GM23338 (cell line): ENCODE data around the gene CFAP126.

ENCODE experiments used
- CREB1 ChIP-seq: fragments of 250-450 bp; sonication (Bioruptor Pico); IDR thresholded peaks from 2 replicates; pipeline ENCODE4 v1.5.0; 2020; ENCODE audit warnings: low read depth, mild to moderate bottlenecking, moderate library complexity
- ETS1 ChIP-seq: IDR thresholded peaks from 2 replicates; pipeline ENCODE4 v1.6.1; 2016; ENCODE audit warnings: antibody characterized with exemption
- EZH2 ChIP-seq: fragments of 200-600 bp; sonication (generic); IDR thresholded peaks from one replicate; pipeline ENCODE4 v1.8.0; 2017; ENCODE audit warnings: antibody characterized with exemption, mild to moderate bottlenecking, low read depth; ENCODE audit not compliant: unreplicated experiment
- EZH2phosphoT487 ChIP-seq: fragments of 200-600 bp; sonication (generic); IDR thresholded peaks from one replicate; pipeline ENCODE4 v1.8.1; 2018; ENCODE audit warnings: antibody characterized with exemption; ENCODE audit not compliant: unreplicated experiment
- POLR2AphosphoS5 ChIP-seq: IDR thresholded peaks from 2 replicates; pipeline ENCODE4 v1.6.1; 2016; ENCODE audit warnings: antibody characterized with exemption, low read depth
- REST ChIP-seq: IDR thresholded peaks from one replicate; pipeline ENCODE4 v1.6.1; 2018; ENCODE audit warnings: antibody characterized with exemption; ENCODE audit not compliant: unreplicated experiment
- ZNF331 ChIP-seq: fragments of 250-450 bp; sonication (Bioruptor Pico); IDR thresholded peaks from 2 replicates; pipeline ENCODE4 v1.5.0; 2020; ENCODE audit warnings: low read depth, mild to moderate bottlenecking, moderate library complexity
- TF ChIP-seq, protein P1 (sequence below), 2 experiments: fragments of 200-600 bp in 1 of 2; sonication (generic) in 1 of 2; conservative IDR thresholded peaks; 2 replicates each; pipeline versions ENCODE4 v1.5.1 to v1.6.1; 2016 to 2017; ENCODE audit warnings: antibody characterized with exemption in 2 of 2, low read depth in 2 of 2, mild to moderate bottlenecking in 2 of 2, moderate library complexity in 1 of 2

DNA sequence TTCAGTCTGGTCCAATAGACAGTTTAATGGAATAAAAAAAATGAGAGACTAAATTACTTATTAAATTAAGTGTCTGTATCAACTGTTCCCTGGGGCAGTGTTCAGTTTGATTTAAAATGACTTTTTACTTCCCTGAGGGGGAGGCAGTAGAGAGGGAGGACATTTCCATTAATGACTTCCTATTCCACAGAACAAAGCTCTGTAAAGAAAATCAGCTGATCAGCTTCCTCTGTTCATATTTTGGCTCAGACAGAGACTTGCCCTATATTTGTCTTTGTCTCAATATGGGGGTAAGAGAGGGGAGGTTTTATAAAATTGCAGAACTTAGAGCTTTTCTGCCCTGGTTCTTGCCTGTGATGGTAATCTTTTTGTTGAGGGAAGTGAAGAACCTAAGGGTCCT, 8.4 kb downstream of the CFAP126 start:
- TF ChIP-seq, protein P1, sequence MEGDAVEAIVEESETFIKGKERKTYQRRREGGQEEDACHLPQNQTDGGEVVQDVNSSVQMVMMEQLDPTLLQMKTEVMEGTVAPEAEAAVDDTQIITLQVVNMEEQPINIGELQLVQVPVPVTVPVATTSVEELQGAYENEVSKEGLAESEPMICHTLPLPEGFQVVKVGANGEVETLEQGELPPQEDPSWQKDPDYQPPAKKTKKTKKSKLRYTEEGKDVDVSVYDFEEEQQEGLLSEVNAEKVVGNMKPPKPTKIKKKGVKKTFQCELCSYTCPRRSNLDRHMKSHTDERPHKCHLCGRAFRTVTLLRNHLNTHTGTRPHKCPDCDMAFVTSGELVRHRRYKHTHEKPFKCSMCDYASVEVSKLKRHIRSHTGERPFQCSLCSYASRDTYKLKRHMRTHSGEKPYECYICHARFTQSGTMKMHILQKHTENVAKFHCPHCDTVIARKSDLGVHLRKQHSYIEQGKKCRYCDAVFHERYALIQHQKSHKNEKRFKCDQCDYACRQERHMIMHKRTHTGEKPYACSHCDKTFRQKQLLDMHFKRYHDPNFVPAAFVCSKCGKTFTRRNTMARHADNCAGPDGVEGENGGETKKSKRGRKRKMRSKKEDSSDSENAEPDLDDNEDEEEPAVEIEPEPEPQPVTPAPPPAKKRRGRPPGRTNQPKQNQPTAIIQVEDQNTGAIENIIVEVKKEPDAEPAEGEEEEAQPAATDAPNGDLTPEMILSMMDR (conservative IDR thresholded peaks at IDR 0.05; ENCODE audit: low read depth in 2 of 2), result no peak
- TF ChIP-seq POLR2AphosphoS5 (no peak), REST (no peak), EZH2 (no peak), EZH2phosphoT487 (no peak), ETS1 (no peak), ZNF331 (no peak), CREB1 (no peak)
